ENCODE measurements around the gene KCND3.

The KCND3 gene

GRCh38 chr1:111992476-111992875, 3.0 kb upstream of the KCND3 start:
- no peak for TF ChIP-seq CTCF (IDR thresholded peaks at IDR 0.05; ENCODE audit: insufficient read depth, low read length, missing control alignments)
- ChIA-PET POLR2A (no interaction called here), CTCF (no interaction called here)
- no peak overlapping the region for H3K4me3 ChIP-seq (ENCODE audit: low read depth, low read length)
- no peak for DNase-seq (ENCODE audit: low read depth, low spot score)

- peak; percentile 3 for TF ChIP-seq CTCF (IDR thresholded peaks at IDR 0.05; ENCODE audit: insufficient read depth, low read length, missing control alignments)
- no peak for DNase-seq (ENCODE audit: low read depth, low spot score)
- H3K4me3 ChIP-seq (ENCODE audit: low read depth, low read length), result no peak overlapping the region
- POLR2A ChIA-PET, result no interaction called here
- CTCF ChIA-PET, result interaction anchor here (0.9 kb wide), 1 partner anchor 8 kb away, joined by 3 read pairs; no protein-coding TSS in a partner anchor
Observed at GRCh38 chr1:111990878-111991718, 1.6 kb upstream of the KCND3 start.

GRCh38 chr1:111990026-111990877, 784 bp upstream of the KCND3 start:
- CTCF ChIA-PET, result interaction anchor here (0.6 to 0.9 kb wide), 2 partner anchors 9 to 939 kb away, joined by 3 read pairs; no protein-coding TSS in a partner anchor
- H3K4me3 ChIP-seq (ENCODE audit: low read depth, low read length), result peak overlapping the region; percentile 40
- DNase-seq (ENCODE audit: low read depth, low spot score), result no peak
- POLR2A ChIA-PET, result no interaction called here
- TF ChIP-seq CTCF (IDR thresholded peaks at IDR 0.05; ENCODE audit: insufficient read depth, low read length, missing control alignments), result no peak

- peak overlapping the region; percentile 32 for H3K4me3 ChIP-seq (ENCODE audit: low read depth, low read length)
- CTCF ChIA-PET, result no interaction called here
Observed at GRCh38 chr1:111988743-111989453, 570 bp downstream of the KCND3 start.

GRCh38 chr1:111988377-111988742, 1.1 kb downstream of the KCND3 start:
- no peak for DNase-seq (ENCODE audit: low read depth, low spot score)
- TF ChIP-seq CTCF (IDR thresholded peaks at IDR 0.05; ENCODE audit: insufficient read depth, low read length, missing control alignments), result no peak
- H3K4me3 ChIP-seq (ENCODE audit: low read depth, low read length), result no peak overlapping the region
- ChIA-PET POLR2A (no interaction called here), CTCF (no interaction called here)

More at GRCh38 chr1:111988743-111989453, 570 bp downstream of the KCND3 start:
- DNase-seq (ENCODE audit: low read depth, low spot score), result no peak
- POLR2A ChIA-PET, result no interaction called here
- TF ChIP-seq CTCF (IDR thresholded peaks at IDR 0.05; ENCODE audit: insufficient read depth, low read length, missing control alignments), result no peak

All from AG04449 (cell line).